Stomach (tissue), 9 donors: Measurements from ENCODE around the gene SPC25. TPM values are rescaled to one million over a fixed set of nuclear protein-coding genes. Genes with fewer than 3 reads are reported as not detected.

ENCODE experiments used
- DNase-seq, 2 donors: peaks; one replicate each; pipeline versions ENCODE4 v3.0.0 to v3.0.0-alpha.2; 2013 to 2019
- H3K27ac ChIP-seq, 5 donors: fragments of 200-600 bp in 4 of 5; sonication (generic) in 4 of 5; one replicate each; pipeline ENCODE4 v1.5.1; 2013 to 2019; ENCODE audit warnings: mild to moderate bottlenecking in 1 of 5, moderate library complexity in 1 of 5
- H3K27me3 ChIP-seq, 3 donors: fragments of 200-600 bp; sonication (generic); one replicate each; pipeline ENCODE4 v1.5.1; 2017 to 2019; ENCODE audit warnings: mixed run types in 1 of 3
- H3K36me3 ChIP-seq, 4 donors: fragments of 200-600 bp; sonication (generic); 1 replicate in 3 of 4; 2 replicates in 1 of 4; pipeline ENCODE4 v1.5.1; 2016 to 2019
- H3K4me1 ChIP-seq, 4 donors: fragments of 200-600 bp; sonication (generic); one replicate each; pipeline ENCODE4 v1.5.1; 2016 to 2019
- H3K4me3 ChIP-seq, 4 donors: fragments of 200-600 bp; sonication (generic) in 3 of 4; one replicate each; pipeline ENCODE4 v1.5.1; 2016 to 2019; ENCODE audit warnings: mild to moderate bottlenecking in 1 of 4
- H3K9me3 ChIP-seq, 4 donors: fragments of 200-600 bp; sonication (generic); one replicate each; pipeline ENCODE4 v1.5.1; 2016 to 2019
- CTCF ChIP-seq, 7 experiments: fragments of 450-650 bp in 4 of 7; fragments of 200-600 bp in 3 of 7; sonication (generic) in 3 of 7; IDR thresholded peaks; one replicate each; pipeline ENCODE4 v1.5.1; 2016 to 2019; ENCODE audit warnings: antibody characterized with exemption in 7 of 7, control low read depth in 2 of 7, mild to moderate bottlenecking in 1 of 7
- EP300 ChIP-seq: sonication (generic); formaldehyde crosslinking; IDR thresholded peaks from one replicate; pipeline ENCODE4 v1.6.1; 2017; ENCODE audit warnings: antibody characterized with exemption
- POLR2A ChIP-seq, 4 donors: fragments of 450-650 bp; IDR thresholded peaks; one replicate each; pipeline ENCODE4 v1.6.1; 2016; ENCODE audit warnings: antibody characterized with exemption in 4 of 4, control low read depth in 2 of 4, mild to moderate bottlenecking in 1 of 4, moderate library complexity in 1 of 4
- POLR2AphosphoS5 ChIP-seq, 3 donors: sonication (generic); formaldehyde crosslinking; IDR thresholded peaks; one replicate each; pipeline ENCODE4 v1.6.1; 2016; ENCODE audit warnings: antibody characterized with exemption in 3 of 3
- whole genome bisulfite sequencing, 5 donors: extraction: QIAGEN DNeasy Blood & Tissue Kit in 3 of 5; methylation state at CpG; one replicate each; pipeline versions ENCODE4 v1.1.5 to v1.1.7; 2013 to 2018; 5-methylcytosine and 5-hydroxymethylcytosine counted together
- intact Hi-C: fragments of 100-400 bp; cut with DNase I; formaldehyde crosslinking; loops from one replicate; pipeline ENCODE4 v1.15.1; 2023; ENCODE audit warnings: low total_unique reads
- polyA plus RNA-seq, 3 donors: library from polyadenylated mRNA; stranded (reverse); fragments of 200-250 nt; gene quantifications; one replicate each; pipeline ENCODE4 v1.2.3, GENCODE V29; 2013
- total RNA-seq, 5 donors: library from RNA; depleted of rRNA; stranded (reverse); fragments of >200 nt; gene quantifications; one replicate each; pipeline versions ENCODE4 v1.1.0 to v1.2.3, GENCODE V29; 2014 to 2016
- donor health status: healthy with polysubstance abuse.
- donor health status: Bipolar disorder and iron deficiency.
- donor health status: healthy.

Gene SPC25
- total and polyA plus RNA-seq, 8 donors, result 0.87 to 4.7 (median 2.9) TPM; not detected in 3

DNA sequence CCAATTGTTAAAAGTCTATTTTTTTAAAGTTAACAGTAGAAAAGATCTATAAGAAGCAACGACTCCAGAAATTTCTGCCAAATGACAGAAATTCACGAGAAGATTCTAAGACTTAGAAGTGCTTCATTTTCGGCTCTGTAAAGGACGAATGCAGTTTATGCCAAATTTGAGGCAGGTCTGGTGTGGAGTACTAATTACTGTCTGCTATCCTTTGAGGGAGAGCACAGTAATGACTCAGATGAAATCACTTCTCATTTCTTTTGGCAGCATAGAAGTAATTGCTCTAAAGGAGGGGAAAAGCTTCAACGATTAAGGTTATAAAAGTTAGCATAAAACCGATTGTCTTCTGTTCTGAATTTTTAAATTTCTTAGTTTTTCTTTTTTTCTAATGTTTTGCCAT lies 22.2 kb upstream of the SPC25 start:
- Histone ChIP-seq H3K9me3 (peaks cover 0 to 4% (median 2%) of the 10 kb centered on the region in 4 donors), H3K36me3 (no peaks in the 10 kb centered on the region), H3K4me3 (no peak overlapping the region), H3K27me3 (peaks cover 0 to 3% (median 0%) of the 10 kb centered on the region in 3 donors), H3K27ac (no peak overlapping the region), H3K4me1 (peaks cover 0 to 6% (median 2%) of the 10 kb centered on the region in 4 donors)
- 55 to 72% (median 65%) methylated on average over 6 of the region's 6 CpGs for WGBS, 5 donors
- intact Hi-C loops, result loop anchor here (10.0 kb wide), 1 partner anchor 568 kb away; no protein-coding TSS in a partner anchor
- TF ChIP-seq POLR2A (IDR thresholded peaks at IDR 0.05) (no peak), EP300 (no peak), POLR2AphosphoS5 (IDR thresholded peaks at IDR 0.05) (no peak), CTCF (IDR thresholded peaks at IDR 0.05) (no peak)
- DNase-seq, result no peak

DNA sequence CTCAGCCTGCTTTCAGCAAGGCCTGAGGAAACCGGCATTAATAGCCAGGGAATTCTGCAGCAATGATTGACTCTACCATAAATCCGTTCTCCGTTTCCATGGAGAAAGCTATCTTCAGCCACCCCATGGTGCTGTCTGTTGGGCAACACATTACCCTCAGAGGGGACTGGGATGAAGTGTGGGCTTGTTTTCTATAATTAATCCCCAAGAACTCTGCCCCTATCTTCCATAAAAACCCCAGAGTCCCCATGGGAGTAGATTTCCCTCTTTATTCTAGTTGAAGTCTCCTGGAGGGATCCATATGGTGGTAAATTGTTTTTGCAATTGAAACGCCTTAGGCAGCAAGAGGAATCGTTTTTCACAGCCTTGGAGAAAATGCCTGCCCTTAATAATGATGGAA lies 20.1 kb upstream of the SPC25 start:
- Histone ChIP-seq H3K36me3 (no peaks in the 10 kb centered on the region), H3K4me3 (no peak overlapping the region), H3K9me3 (no peaks in the 10 kb centered on the region), H3K4me1 (peaks cover 0 to 6% (median 2%) of the 10 kb centered on the region in 4 donors), H3K27ac (no peak overlapping the region), H3K27me3 (peaks cover 0 to 3% (median 0%) of the 10 kb centered on the region in 3 donors)
- 72 to 88% (median 81%) methylated on average over 5 of the region's 5 CpGs for WGBS, 5 donors
- intact Hi-C loops, result loop anchor here (10.0 kb wide), 1 partner anchor 566 kb away; no protein-coding TSS in a partner anchor
- DNase-seq, result no peak
- TF ChIP-seq EP300 (no peak), CTCF (IDR thresholded peaks at IDR 0.05) (no peak), POLR2A (IDR thresholded peaks at IDR 0.05) (no peak), POLR2AphosphoS5 (IDR thresholded peaks at IDR 0.05) (no peak)

GRCh38 chr2:168907940-168908662 lies 17.9 kb upstream of the SPC25 start:
- H3K27me3 ChIP-seq, result peaks cover 0 to 3% (median 0%) of the 10 kb centered on the region in 3 donors
- DNase-seq, result no peak
- no peak overlapping the region for H3K4me3 ChIP-seq
- H3K4me1 ChIP-seq, result peaks cover 0 to 6% (median 2%) of the 10 kb centered on the region in 4 donors
- TF ChIP-seq EP300, result no peak
- no peak for TF ChIP-seq POLR2AphosphoS5 (IDR thresholded peaks at IDR 0.05)
- H3K9me3 ChIP-seq, result no peaks in the 10 kb centered on the region
- 89 to 94% (median 93%) methylated on average over 8 of the region's 8 CpGs for WGBS, 5 donors
- no peak overlapping the region for H3K27ac ChIP-seq
- H3K36me3 ChIP-seq, result no peaks in the 10 kb centered on the region
- intact Hi-C loops, result no loop called here

GRCh38 chr2:168904358-168904757 lies 14.1 kb upstream of the SPC25 start:
- no peak overlapping the region for H3K4me3 ChIP-seq
- no peaks in the 10 kb centered on the region for H3K4me1 ChIP-seq
- WGBS, 5 donors, result 89 to 95% (median 93%) methylated on average over 3 of the region's 3 CpGs
- DNase-seq, result no peak
- no peaks in the 10 kb centered on the region for H3K36me3 ChIP-seq
- no peaks in the 10 kb centered on the region for H3K27me3 ChIP-seq
- H3K27ac ChIP-seq, result no peak overlapping the region
- intact Hi-C loops, result no loop called here
- TF ChIP-seq POLR2AphosphoS5 (IDR thresholded peaks at IDR 0.05), result no peak
- no peak for TF ChIP-seq CTCF (IDR thresholded peaks at IDR 0.05)
- TF ChIP-seq EP300, result no peak
- TF ChIP-seq POLR2A (IDR thresholded peaks at IDR 0.05), result no peak
- no peaks in the 10 kb centered on the region for H3K9me3 ChIP-seq

DNA sequence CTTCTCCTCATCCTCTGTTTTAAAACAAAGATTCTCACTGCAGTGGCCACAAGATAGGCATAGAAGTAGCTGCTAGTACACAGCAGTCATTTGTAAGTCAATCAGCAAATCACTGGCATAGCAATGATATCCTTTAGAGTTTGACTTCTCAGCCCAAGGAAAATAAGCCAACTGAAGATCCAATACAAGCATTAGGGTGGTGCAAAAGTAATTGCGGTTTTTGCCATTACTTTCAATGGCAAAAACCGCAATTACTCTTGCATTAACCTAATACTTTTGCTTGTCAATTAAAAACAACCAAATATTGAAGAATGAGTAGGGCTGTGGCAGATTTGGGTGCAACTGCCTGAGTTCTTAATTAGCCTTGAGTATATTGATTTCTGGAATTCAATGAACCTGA lies 13.7 kb upstream of the SPC25 start:
- no peak for DNase-seq
- Histone ChIP-seq H3K36me3 (no peaks in the 10 kb centered on the region), H3K4me1 (no peaks in the 10 kb centered on the region), H3K27ac (no peak overlapping the region), H3K4me3 (no peak overlapping the region), H3K9me3 (no peaks in the 10 kb centered on the region), H3K27me3 (no peaks in the 10 kb centered on the region)
- intact Hi-C loops, result no loop called here
- WGBS, 5 donors, result 81 to 99% (median 94%) methylated on average over 2 of the region's 2 CpGs
- no peak for TF ChIP-seq EP300
- no peak for TF ChIP-seq POLR2A (IDR thresholded peaks at IDR 0.05)
- no peak for TF ChIP-seq POLR2AphosphoS5 (IDR thresholded peaks at IDR 0.05)
- no peak for TF ChIP-seq CTCF (IDR thresholded peaks at IDR 0.05)
